Right forelimb (tissue), 1 donor: ENCODE results near the gene ATOSB.
A peak's percentile ranks its signal among the peaks of the same experiment; 100 is the strongest.

Source experiments
- DNase-seq: peaks from one replicate; pipeline ENCODE4 v3.0.0-alpha.2; 2018

Gene ATOSB

GRCh38 chr9:35085078-35085477 lies 30.6 kb downstream of the ATOSB start:
- no peak for DNase-seq

GRCh38 chr9:35079426-35080341 lies 36.0 kb downstream of the ATOSB start, which contains the start of gene FANCG:
Gene FANCG, minus strand, starts transcription at chr9:35079942. Its CDS starts 418 bp downstream, at chr9:35079524.
- DNase-seq, result peak; percentile 95

- no peak for DNase-seq
Observed at GRCh38 chr9:35079041-35079425, 36.6 kb downstream of the ATOSB start.

- DNase-seq, result no peak
Observed at GRCh38 chr9:35078066-35078465, 37.6 kb downstream of the ATOSB start.

GRCh38 chr9:35076848-35077247 lies 38.8 kb downstream of the ATOSB start:
- no peak for DNase-seq

- DNase-seq, result no peak
Observed at GRCh38 chr9:35075358-35075757, 40.3 kb downstream of the ATOSB start.

- no peak for DNase-seq
Observed at GRCh38 chr9:35074791-35075190, 40.9 kb downstream of the ATOSB start.

GRCh38 chr9:35074141-35074540 lies 41.5 kb downstream of the ATOSB start:
- no peak for DNase-seq

GRCh38 chr9:35073279-35073612 lies 42.4 kb downstream of the ATOSB start:
- no peak for DNase-seq

GRCh38 chr9:35072461-35073278 lies 43.0 kb downstream of the ATOSB start, which contains the start of gene VCP:
Gene VCP, minus strand, starts transcription at chr9:35072625. Its CDS starts 272 bp downstream, at chr9:35072353.
- DNase-seq, result peak; percentile 97

GRCh38 chr9:35071814-35072460 lies 43.7 kb downstream of the ATOSB start:
- DNase-seq, result peak; percentile 86

- DNase-seq, result no peak
Observed at GRCh38 chr9:35070823-35071813, 44.5 kb downstream of the ATOSB start.

GRCh38 chr9:35069020-35069419 lies 46.6 kb downstream of the ATOSB start:
- DNase-seq, result no peak

- no peak for DNase-seq
Observed at GRCh38 chr9:35067056-35067455, 48.6 kb downstream of the ATOSB start.

GRCh38 chr9:35060548-35061207 lies 55.0 kb downstream of the ATOSB start:
- no peak for DNase-seq

GRCh38 chr9:35059438-35059837 lies 56.2 kb downstream of the ATOSB start:
- DNase-seq, result no peak

- DNase-seq, result no peak
Observed at GRCh38 chr9:35057271-35057620, 58.4 kb downstream of the ATOSB start.

- no peak for DNase-seq
Observed at GRCh38 chr9:35056571-35057270, 58.9 kb downstream of the ATOSB start.

- DNase-seq, result no peak
Observed at GRCh38 chr9:35054871-35055644, 60.6 kb downstream of the ATOSB start.
